Hepatocyte (in vitro differentiated cells): ENCODE measurements around the gene INPP5D.

Experiments used
- EZH2 ChIP-seq: fragments of 200-600 bp; sonication (generic); IDR thresholded peaks from 2 replicates; pipeline ENCODE4 v1.6.1; 2016; ENCODE audit warnings: antibody characterized with exemption, mild to moderate bottlenecking, borderline replicate concordance
- EZH2phosphoT487 ChIP-seq: fragments of 200-600 bp; sonication (generic); IDR thresholded peaks from one replicate; pipeline ENCODE4 v1.6.1; 2018; ENCODE audit warnings: antibody characterized with exemption, mild to moderate bottlenecking, low read depth, moderate library complexity; ENCODE audit not compliant: unreplicated experiment, severe bottlenecking
- TF ChIP-seq, protein P1 (sequence below): fragments of 200-600 bp; sonication (generic); IDR thresholded peaks from 2 replicates; pipeline ENCODE4 v1.5.1; 2016; ENCODE audit warnings: antibody characterized with exemption, mild to moderate bottlenecking; ENCODE audit not compliant: poor library complexity

DNA sequence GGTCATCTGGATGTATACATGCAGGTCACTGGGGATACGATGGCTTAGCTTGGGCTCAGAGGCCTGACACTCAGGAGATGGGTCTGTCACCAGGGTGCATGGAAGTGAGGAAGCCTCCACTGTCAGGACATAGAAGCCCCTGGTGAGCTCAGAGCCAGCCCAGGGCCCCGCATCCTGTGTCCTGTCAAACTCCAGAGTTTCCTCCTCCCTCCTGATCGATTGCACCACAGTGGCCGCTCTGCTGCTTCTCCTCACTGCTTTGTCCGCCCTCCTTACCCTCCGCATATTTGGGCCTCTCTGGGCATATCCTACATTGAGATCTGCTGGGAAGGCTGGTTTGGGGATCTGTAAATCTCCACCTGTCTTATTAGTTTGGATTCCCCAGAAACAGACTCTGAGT lies 153.8 kb downstream of the INPP5D start:
- TF ChIP-seq, protein P1, sequence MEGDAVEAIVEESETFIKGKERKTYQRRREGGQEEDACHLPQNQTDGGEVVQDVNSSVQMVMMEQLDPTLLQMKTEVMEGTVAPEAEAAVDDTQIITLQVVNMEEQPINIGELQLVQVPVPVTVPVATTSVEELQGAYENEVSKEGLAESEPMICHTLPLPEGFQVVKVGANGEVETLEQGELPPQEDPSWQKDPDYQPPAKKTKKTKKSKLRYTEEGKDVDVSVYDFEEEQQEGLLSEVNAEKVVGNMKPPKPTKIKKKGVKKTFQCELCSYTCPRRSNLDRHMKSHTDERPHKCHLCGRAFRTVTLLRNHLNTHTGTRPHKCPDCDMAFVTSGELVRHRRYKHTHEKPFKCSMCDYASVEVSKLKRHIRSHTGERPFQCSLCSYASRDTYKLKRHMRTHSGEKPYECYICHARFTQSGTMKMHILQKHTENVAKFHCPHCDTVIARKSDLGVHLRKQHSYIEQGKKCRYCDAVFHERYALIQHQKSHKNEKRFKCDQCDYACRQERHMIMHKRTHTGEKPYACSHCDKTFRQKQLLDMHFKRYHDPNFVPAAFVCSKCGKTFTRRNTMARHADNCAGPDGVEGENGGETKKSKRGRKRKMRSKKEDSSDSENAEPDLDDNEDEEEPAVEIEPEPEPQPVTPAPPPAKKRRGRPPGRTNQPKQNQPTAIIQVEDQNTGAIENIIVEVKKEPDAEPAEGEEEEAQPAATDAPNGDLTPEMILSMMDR = no peak
- TF ChIP-seq EZH2 (no peak), EZH2phosphoT487 (no peak)
